RPMI7951 (cell line): ENCODE results near the gene RECQL. TPM values are rescaled to one million over a fixed set of nuclear protein-coding genes. Genes with fewer than 3 reads are reported as not detected.
"Not testable (repeated sequence)": the region's sequence is repeated elsewhere in the genome, so short reads cannot be mapped to it uniquely, and the experiment has no call there.

Source experiments
- DNase-seq: peaks from one replicate; pipeline ENCODE4 v3.0.0-alpha.2; 2012; ENCODE audit warnings: low read depth
- total RNA-seq: library from RNA; depleted of rRNA; stranded (reverse); fragments of >200 nt; shearing (Covaris generic); gene quantifications from 2 replicates; pipeline ENCODE4 v1.2.3, GENCODE V29; 2014; rRNA removed

RECQL gene
- total RNA-seq, 1 experiment from 2014 or later: 112 TPM

- no peak for DNase-seq
Observed at GRCh38 chr12:21428241-21428640, 73.2 kb downstream of the RECQL start.

DNA sequence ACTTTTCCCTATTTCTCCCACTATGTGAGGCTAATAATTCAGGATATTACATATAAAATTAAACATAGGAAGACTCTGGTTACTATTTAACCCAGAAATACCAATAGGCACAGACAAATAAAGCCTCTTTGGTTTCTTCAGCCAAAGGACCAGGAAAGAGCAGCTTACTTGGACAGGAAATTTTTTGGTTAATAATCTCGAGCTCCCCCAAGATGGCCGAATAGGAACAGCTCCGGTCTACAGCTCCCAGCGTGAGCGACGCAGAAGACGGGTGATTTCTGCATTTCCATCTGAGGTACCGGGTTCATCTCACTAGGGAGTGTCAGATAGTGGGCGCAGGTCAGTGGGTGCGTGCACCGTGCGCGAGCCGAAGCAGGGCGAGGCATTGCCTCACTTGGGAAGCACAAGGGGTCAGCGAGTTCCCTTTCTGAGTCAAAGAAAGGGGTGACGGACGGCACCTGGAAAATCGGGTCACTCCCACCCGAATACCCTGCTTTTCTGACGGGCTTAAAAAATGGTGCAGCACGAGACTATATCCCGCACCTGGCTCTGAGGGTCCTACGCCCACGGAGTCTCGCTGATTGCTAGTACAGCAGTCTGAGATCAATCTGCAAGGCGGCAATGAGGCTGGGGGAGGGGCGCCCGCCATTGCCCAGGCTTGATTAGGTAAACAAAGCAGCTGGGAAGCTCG is 82.3 kb downstream of the RECQL start:
- DNase-seq: not testable (repeated sequence)

Other genes starting within 250 kb of the RECQL start
- gene SLCO1A2, start 166.7 kb downstream of the RECQL start, total RNA-seq: not detected in 2 replicates
- gene IAPP, start 128.7 kb downstream of the RECQL start, total RNA-seq: not detected in 2 replicates
- 5.3 and 6.5 TPM in 2 replicates for gene PYROXD1, start 64.0 kb downstream of the RECQL start, total RNA-seq
- gene GOLT1B, start 154 bp upstream of the RECQL start, total RNA-seq: 59.9 and 77.0 TPM in 2 replicates
- 0.60 and 1.3 TPM in 2 replicates for gene SPX, start 24.7 kb upstream of the RECQL start, total RNA-seq
- not detected in 2 replicates for gene GYS2, start 103.2 kb upstream of the RECQL start, total RNA-seq
- 629 and 669 TPM in 2 replicates for gene LDHB, start 156.2 kb upstream of the RECQL start, total RNA-seq